OCI-LY1 (cell line): ENCODE data around the gene AGAP1.

Source experiments
- H2AFZ ChIP-seq: fragments of 200-600 bp; sonication (generic), shearing (Covaris generic); 2 replicates; pipeline ENCODE4 v1.6.0; 2014; ENCODE audit warnings: antibody characterized with exemption, mild to moderate bottlenecking, low read length
- H3F3A ChIP-seq: fragments of 200-600 bp; sonication (generic), shearing (Covaris generic); 2 replicates; pipeline ENCODE4 v1.6.0; 2014; ENCODE audit warnings: mild to moderate bottlenecking, antibody characterized with exemption, low read length, moderate library complexity; ENCODE audit not compliant: insufficient read depth
- H3K27ac ChIP-seq: fragments of 200-600 bp; sonication (generic); 2 replicates; pipeline ENCODE4 v1.5.1; 2014; ENCODE audit warnings: low read length, mixed run types, mild to moderate bottlenecking, low read depth; ENCODE audit not compliant: poor library complexity, severe bottlenecking
- H3K27me3 ChIP-seq: fragments of 200-600 bp; sonication (generic); 2 replicates; pipeline ENCODE4 v1.6.0; 2014; ENCODE audit warnings: antibody characterized with exemption, mild to moderate bottlenecking, low read length, moderate library complexity; ENCODE audit not compliant: insufficient read depth
- H3K36me3 ChIP-seq: fragments of 200-600 bp; sonication (generic); 2 replicates; pipeline ENCODE4 v1.6.1; 2014; ENCODE audit warnings: mild to moderate bottlenecking, antibody characterized with exemption, low read length, moderate library complexity, mixed read lengths; ENCODE audit not compliant: insufficient read depth
- H3K4me1 ChIP-seq: fragments of 200-600 bp; sonication (generic); 2 replicates; pipeline ENCODE4 v1.5.1; 2014; ENCODE audit warnings: mild to moderate bottlenecking, low read length, moderate library complexity; ENCODE audit not compliant: insufficient read depth, severe bottlenecking
- H3K4me2 ChIP-seq: fragments of 200-600 bp; sonication (generic), shearing (Covaris generic); 2 replicates; pipeline ENCODE4 v1.6.1; 2014; ENCODE audit warnings: low read length
- H3K4me3 ChIP-seq: fragments of 200-600 bp; sonication (generic); 2 replicates; pipeline ENCODE4 v1.5.1; 2014; ENCODE audit warnings: low read length, low read depth, mild to moderate bottlenecking, mixed read lengths; ENCODE audit not compliant: poor library complexity, severe bottlenecking
- H3K79me2 ChIP-seq: fragments of 200-600 bp; shearing (Covaris generic); 2 replicates; pipeline ENCODE4 v1.6.1; 2016; ENCODE audit warnings: mixed run types, low read length, mixed read lengths; ENCODE audit not compliant: insufficient read depth
- H3K9ac ChIP-seq: fragments of 200-600 bp; sonication (generic), shearing (Covaris generic); 2 replicates; pipeline ENCODE4 v1.6.1; 2014; ENCODE audit warnings: mild to moderate bottlenecking, low read length, mixed read lengths
- H3K9me2 ChIP-seq: fragments of 200-600 bp; sonication (generic), shearing (Covaris generic); 2 replicates; pipeline ENCODE4 v1.6.1; 2014; ENCODE audit warnings: low read depth, mild to moderate bottlenecking, low read length, mixed read lengths
- H3K9me3 ChIP-seq: fragments of 200-600 bp; shearing (Covaris generic); 2 replicates; pipeline ENCODE4 v1.6.1; 2014; ENCODE audit warnings: low read length, mixed read lengths
- H4K20me1 ChIP-seq: fragments of 200-600 bp; sonication (generic), shearing (Covaris generic); 2 replicates; pipeline ENCODE4 v1.6.0; 2016; ENCODE audit warnings: mild to moderate bottlenecking, low read length; ENCODE audit not compliant: insufficient read depth
- CTCF ChIP-seq: fragments of 200-600 bp; sonication (generic), shearing (Covaris generic); IDR thresholded peaks from 2 replicates; pipeline ENCODE4 v1.5.1; 2017; ENCODE audit warnings: mild to moderate bottlenecking, antibody characterized with exemption, low read length, moderate library complexity, mixed read lengths
- EZH2 ChIP-seq: fragments of 200-600 bp; sonication (generic), shearing (Covaris generic); IDR thresholded peaks from 2 replicates; pipeline ENCODE4 v1.8.0; 2017; ENCODE audit warnings: borderline replicate concordance, mixed run types, mild to moderate bottlenecking, antibody characterized with exemption, low read length, moderate library complexity, mixed read lengths

Gene AGAP1

DNA sequence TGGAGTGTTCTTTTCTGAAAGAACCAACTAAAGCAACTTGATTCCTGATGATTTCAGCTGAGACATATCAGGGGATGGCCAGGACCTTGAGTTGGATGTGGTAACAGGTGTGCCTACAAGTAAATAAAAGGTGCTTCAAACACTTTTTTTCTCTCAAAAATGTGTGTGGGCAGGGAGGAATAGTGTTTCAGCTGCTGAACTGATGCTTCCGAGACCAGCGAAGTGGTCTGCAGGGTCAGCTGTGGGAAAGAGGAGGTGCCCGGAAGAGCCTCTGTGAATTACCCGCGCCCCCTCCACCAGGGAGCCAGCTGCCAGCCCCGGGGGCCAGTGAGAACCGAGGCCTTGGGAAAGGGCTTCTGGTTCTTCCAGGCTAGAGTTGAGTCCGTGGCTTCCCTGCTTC, 425.0 kb downstream of the AGAP1 start:
- Histone ChIP-seq H3F3A (no peaks in the 10 kb centered on the region), H3K36me3 (no peaks in the 10 kb centered on the region), H3K27me3 (no peaks in the 10 kb centered on the region), H3K4me3 (no peak overlapping the region), H3K4me2 (no peak overlapping the region), H3K9me3 (no peaks in the 10 kb centered on the region), H3K9me2 (no peaks in the 10 kb centered on the region), H3K27ac (no peak overlapping the region), H3K9ac (no peak overlapping the region), H2AFZ (no peak overlapping the region), H3K4me1 (no peaks in the 10 kb centered on the region), H4K20me1 (no peaks in the 10 kb centered on the region), H3K79me2 (no peaks in the 10 kb centered on the region)
- TF ChIP-seq EZH2 (no peak), CTCF (no peak)

DNA sequence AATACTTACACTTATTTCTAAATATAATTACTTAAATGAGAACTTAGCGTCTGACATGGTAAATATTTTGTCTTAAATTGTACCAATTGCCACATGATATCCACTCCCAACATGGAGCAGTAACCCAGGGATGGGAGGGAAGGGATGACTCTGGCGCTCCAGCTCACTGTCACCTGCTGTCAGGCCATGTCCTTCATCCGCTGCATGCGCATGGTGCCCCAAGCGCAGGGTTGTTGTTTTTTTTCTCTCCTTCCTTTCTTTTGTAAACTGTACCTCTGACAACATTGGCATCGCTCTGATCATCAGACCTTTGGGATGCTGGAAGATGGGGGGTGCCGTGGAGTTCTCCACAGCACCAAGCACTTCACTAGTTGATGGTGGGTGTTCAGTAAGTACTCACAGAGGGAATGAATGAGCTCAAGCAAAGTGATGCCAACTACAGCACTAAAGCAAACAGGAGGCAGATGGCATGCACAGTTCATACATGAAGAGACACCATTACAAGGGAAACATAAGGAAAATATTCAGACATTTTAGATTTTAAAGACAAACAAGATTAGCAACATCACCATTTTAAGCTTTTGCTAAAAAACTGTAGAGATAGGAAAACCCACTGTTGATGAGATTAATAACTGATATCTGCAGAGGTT, 426.5 kb downstream of the AGAP1 start:
- TF ChIP-seq CTCF (no peak), EZH2 (no peak)
- Histone ChIP-seq H3K9me3 (no peaks in the 10 kb centered on the region), H3K9me2 (no peaks in the 10 kb centered on the region), H4K20me1 (no peaks in the 10 kb centered on the region), H3K4me3 (no peak overlapping the region), H3K27me3 (no peaks in the 10 kb centered on the region), H3F3A (no peaks in the 10 kb centered on the region), H2AFZ (no peak overlapping the region), H3K9ac (no peak overlapping the region), H3K4me2 (no peak overlapping the region), H3K27ac (no peak overlapping the region), H3K4me1 (no peaks in the 10 kb centered on the region), H3K36me3 (no peaks in the 10 kb centered on the region), H3K79me2 (no peaks in the 10 kb centered on the region)

DNA sequence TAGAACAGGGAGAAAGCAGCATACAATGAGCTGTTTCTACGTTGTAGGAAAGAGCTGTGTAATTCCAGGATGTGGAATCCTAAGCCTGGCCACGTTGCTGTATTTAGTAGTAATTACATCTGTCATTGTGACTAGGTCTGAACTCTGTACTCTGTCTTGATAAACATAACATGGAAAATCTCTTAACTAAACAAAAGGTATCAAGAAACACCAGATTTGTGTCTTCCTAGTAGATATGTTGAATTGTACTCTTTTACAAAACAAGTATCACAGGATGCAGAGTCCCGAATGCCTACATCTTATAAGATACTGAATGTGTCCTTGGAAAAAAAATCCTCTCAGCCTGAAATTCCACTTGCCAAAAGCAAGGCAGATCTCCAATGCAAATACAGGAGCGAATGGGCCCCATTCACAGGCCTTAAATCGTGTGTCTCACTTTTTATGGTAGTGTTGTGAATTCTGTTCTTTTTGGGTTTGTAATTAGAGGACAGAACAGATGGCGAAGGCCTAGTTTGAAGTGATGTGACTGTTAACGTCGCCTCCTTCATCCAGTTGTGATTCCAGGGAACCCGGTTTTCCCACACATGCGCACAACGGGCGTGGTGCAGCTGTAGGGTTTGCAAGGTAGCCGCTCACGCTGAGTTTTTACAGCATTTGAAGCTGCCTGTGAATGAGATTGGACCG, 427.8 kb downstream of the AGAP1 start:
- Histone ChIP-seq H2AFZ (no peak overlapping the region), H3K79me2 (no peaks in the 10 kb centered on the region), H3K27me3 (no peaks in the 10 kb centered on the region), H4K20me1 (no peaks in the 10 kb centered on the region), H3K4me3 (no peak overlapping the region), H3K9me2 (no peaks in the 10 kb centered on the region), H3K9me3 (no peaks in the 10 kb centered on the region), H3K4me1 (no peaks in the 10 kb centered on the region), H3K4me2 (no peak overlapping the region), H3K27ac (no peak overlapping the region), H3K36me3 (no peaks in the 10 kb centered on the region), H3K9ac (no peak overlapping the region), H3F3A (no peaks in the 10 kb centered on the region)
- TF ChIP-seq EZH2: no peak
- TF ChIP-seq CTCF: no peak
